ENCODE measurements around the gene LINC01488. TPM values are rescaled to one million over a fixed set of nuclear protein-coding genes. Genes with fewer than 3 reads are reported as not detected.

The LINC01488 gene
- total RNA-seq, 2 donors from 2014 or later, result not detected

DNA sequence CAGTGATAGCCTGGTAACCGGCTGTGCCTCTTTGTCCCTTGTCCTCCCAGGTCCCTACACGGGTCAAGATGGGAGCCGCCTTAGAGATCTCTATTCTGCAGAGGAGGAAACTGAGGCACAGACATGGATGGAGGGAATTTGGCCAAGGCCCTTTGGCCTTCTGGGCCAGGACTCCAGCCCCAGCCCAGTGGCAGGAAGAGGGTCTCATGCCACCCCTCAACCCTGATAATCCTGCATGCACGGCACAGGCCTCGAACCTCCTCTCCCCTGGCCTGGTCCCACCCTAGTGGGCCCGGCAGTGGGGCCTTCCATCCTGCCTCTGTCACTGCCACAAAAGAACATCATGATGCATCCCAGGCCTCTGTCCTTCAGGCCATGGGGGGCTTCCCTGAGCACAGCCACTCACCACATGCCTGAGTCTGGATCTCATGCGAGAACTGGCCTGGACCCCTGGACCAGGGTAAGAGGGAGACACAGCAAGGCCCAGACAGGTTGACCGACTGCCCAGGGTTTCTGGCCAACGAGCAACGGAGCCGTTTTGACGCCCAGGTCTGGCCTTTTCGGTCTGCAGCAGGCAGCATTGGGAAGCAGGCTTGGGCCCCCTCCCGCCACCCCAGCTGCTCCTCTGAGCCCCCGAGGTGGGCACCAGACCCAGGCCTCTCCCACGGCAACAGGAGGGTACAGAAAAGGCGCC lies 6.5 kb downstream of the LINC01488 start:
- DNase-seq, result no peak
- no peak for ATAC-seq
- intact Hi-C loops (cut with DNase I, micrococcal nuclease), result no loop called here

- ATAC-seq (no peak), DNase-seq (no peak)
- intact Hi-C loops (cut with DNase I, micrococcal nuclease), result no loop called here
Observed at GRCh38 chr11:69488543-69488940, 7.1 kb downstream of the LINC01488 start.

DNA sequence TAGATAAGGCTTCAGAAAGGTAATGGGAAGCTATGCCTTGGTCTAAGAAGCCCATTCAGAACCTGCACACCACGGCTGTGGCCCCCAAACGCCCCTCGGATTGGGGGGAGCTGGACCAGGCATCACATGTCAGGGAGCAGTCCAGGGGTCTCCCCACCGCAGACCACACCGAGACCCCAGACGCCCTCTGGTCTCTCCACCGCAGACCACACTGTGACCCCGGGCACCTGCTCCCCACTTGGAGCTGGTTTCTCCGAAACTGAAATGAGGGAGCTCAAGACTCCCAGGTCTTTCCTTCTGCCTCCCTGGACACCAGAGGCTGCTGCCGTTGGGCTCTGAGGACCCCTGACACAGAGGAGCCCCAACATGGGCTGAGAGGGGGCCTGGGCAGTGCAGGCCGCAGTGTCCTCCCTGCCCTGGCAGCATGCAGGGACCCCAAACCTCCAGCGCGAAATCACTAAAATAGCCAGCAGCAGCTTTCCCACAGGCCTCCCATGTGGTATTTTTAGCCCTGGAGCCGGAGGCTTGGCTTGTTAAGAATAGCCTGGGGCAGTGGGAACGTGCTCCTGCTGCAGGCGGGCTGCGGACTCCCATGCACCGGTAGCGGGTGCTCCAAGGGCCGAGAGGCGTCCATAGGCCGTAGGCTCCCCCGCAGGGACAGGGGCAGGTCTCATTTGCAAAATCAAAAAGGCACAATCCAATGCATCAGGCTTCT lies 7.7 kb downstream of the LINC01488 start:
- intact Hi-C loops (cut with DNase I, micrococcal nuclease), result no loop called here
- ATAC-seq (no peak), DNase-seq (no peak)

- intact Hi-C loops (cut with DNase I, micrococcal nuclease), result no loop called here
- DNase-seq, result no peak
- no peak for ATAC-seq
Observed at GRCh38 chr11:69489746-69490365, 8.4 kb downstream of the LINC01488 start.

- ATAC-seq, result no peak
- intact Hi-C loops (cut with DNase I, micrococcal nuclease), result no loop called here
- DNase-seq, result no peak
Observed at GRCh38 chr11:69490516-69490915, 9.1 kb downstream of the LINC01488 start.

- no peak for DNase-seq
- no peak for ATAC-seq
- intact Hi-C loops (cut with DNase I, micrococcal nuclease), result no loop called here
Observed at GRCh38 chr11:69491071-69492031, 9.9 kb downstream of the LINC01488 start.

- no peak for ATAC-seq
- no peak for DNase-seq
- intact Hi-C loops (cut with DNase I, micrococcal nuclease), result no loop called here
Observed at GRCh38 chr11:69492201-69492991, 10.9 kb downstream of the LINC01488 start.

DNA sequence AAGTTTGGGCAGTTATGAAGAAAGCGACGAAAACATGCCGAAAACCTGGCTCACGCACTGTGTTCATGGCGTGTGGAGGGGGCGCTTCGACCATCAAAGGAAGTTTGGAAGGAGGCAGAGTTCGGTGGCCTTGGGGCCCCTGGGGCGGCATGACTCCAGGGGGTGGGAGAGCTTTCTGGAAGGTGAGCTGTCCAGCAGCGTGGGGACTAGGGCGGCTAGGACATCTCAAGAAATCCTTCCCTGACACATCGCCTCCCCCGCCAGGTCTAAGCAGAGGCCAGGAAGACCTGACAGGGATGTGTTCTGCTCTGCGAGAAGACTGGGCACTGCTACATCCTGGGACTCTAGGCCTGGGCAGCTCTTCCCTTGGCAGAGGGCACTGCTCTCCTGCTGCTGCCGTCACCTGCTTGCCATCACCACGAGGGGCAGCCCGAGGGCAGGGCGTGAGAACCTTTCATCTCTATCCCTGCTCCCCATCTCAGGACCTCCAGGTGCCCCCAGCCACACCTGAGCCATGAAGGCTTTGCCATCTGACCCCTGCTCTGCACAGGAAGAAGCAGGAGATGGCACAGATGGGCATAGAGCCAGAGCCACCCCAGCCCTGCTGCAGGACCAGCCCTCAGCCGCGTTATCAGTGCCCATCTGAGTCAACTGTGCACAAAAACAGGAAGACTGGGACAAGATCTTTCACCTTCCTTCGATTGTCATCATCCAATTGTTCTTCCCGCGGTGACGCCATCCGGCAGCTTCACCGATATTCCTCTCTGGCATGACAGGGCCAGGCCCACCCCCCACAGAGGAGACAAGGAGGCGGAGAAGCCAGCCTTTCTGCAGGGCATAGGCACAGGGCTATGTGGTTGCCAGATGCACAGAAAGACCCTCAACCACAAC lies 12.7 kb downstream of the LINC01488 start:
- no peak for DNase-seq
- intact Hi-C loops (cut with DNase I, micrococcal nuclease), result no loop called here

DNA sequence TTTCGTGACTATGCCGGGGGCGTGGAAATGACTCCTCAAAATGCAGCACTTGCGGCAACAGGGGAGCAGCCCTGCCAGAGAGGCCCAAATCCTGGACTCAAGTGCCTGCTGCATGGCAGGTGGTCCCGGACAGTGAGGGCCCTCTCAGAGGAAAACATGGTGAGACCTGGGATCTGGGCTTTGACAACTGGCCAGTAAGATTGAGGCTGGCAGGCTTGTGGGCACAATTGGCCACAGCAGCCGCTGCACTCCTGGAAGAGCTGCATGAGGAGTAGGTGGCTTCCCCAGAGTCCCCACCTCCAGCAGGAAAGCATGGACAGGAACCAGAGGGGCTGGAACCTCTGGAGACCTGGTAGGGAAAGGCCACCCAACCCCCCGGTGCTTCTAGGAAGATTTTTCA lies 13.4 kb downstream of the LINC01488 start:
- DNase-seq, result no peak
- intact Hi-C loops (cut with DNase I, micrococcal nuclease), result no loop called here
- ATAC-seq, result no peak

More for the DNA sequence above, 12.7 kb downstream of the LINC01488 start:
- no peak for ATAC-seq

DNA sequence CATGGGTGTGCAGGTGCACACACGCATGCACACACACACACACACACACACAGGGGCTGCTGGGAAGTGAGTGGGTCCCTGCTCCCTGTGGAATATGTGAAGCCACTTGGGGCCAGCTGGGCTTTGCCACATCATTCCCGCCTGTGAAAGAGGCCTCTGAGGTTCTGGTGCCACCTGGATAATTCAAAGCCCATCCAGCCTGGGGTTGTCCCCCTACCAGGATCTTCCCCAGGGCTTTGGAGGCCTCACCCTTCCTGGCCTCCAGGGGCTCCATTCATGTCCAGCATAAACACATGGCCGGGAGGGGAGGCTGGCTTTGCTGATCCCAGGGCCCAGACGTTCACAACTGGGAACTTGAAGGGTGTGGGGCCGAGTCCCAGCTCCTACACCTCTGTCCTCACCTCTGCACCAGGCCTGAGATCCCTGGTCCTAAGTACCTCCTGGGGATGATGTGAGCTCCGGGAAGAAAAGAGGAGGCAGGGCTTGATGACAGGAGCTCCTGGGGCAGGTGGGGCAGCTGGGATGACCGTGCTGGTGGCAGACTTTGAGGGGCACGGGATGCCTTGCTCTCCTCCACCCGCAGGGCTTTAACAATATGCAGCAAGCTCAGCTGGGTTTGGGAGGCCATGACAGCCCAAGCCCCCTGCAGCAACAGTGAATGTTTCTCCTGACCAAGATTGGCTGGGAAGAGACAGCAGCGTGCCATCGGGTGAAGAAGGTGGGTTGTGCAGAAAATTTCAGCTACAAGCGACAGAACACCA lies 14.2 kb downstream of the LINC01488 start:
- intact Hi-C loops (cut with DNase I, micrococcal nuclease), result no loop called here
- peak in 1 of 2 donors; percentile 8 for DNase-seq

DNA sequence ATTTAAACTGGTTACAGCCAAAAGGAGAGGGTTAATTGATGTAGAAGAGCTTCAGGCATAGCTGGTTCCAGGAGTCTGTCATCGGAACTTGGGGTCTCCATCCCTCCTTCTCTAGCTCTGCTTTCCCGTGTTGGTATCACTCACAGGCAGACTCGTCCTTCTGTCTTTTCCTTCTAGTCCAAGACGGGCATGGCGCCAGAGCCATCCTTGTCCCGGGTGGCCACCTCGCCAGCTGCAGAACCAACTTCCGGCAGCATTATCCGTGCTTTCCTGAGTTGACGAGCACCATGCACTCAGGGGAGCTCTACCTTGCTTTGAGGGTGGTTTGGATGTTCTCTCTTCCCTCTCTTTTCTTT lies 14.7 kb downstream of the LINC01488 start:
- peak in 1 of 2 donors; percentile 1 for DNase-seq
- ATAC-seq, result no peak
- intact Hi-C loops (cut with DNase I, micrococcal nuclease), result no loop called here

More for the DNA sequence above, 14.2 kb downstream of the LINC01488 start:
- no peak for ATAC-seq

DNA sequence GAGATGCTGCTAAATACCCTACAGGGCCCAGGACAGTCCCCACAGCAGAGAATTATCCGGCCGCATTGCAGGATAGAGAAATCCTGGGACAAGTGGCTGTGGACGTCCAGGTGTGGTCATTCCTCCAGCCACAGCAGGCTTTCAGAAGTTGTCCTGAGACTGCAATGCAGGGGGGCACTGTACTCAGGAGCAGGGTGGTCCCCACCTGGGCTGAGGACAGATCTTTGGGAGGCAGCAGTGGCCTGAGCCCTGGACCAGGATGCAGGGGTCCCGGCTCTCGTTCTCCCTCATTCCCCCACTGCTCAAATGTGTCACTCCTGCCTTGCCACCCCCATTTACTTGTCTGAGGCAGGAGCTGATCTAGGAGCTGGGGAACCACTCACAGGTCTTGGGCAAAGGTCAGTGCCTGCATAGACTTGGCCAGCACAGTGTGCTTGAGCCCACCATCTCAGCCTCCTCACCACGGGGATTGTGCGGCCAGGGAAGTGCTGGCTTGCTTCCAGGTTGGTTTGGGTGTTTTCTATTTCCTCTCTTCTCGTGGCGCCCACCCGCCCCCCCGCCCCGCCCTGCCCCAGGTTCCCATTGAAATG lies 15.3 kb downstream of the LINC01488 start:
- intact Hi-C loops (cut with DNase I, micrococcal nuclease), result no loop called here
- ATAC-seq, result peak; percentile 19

GRCh38 chr11:69497221-69497787 lies 15.8 kb downstream of the LINC01488 start:
- peak; percentile 47 to 52 for DNase-seq
- ATAC-seq, result peak; percentile 61
- intact Hi-C loops (cut with DNase I, micrococcal nuclease), result no loop called here

More for the DNA sequence above, 15.3 kb downstream of the LINC01488 start:
- DNase-seq, result peak in 1 of 2 donors; percentile 17

- DNase-seq (peak in 1 of 2 donors; percentile 4), ATAC-seq (no peak)
- intact Hi-C loops (cut with DNase I, micrococcal nuclease), result no loop called here
Observed at GRCh38 chr11:69498614-69499175, 17.2 kb downstream of the LINC01488 start.

GRCh38 chr11:69499186-69499917 lies 17.9 kb downstream of the LINC01488 start:
- ATAC-seq (peak; percentile 20), DNase-seq (peak in 1 of 2 donors; percentile 14)
- intact Hi-C loops (cut with DNase I, micrococcal nuclease), result no loop called here
